Neural progenitor cell (in vitro differentiated cells): ENCODE data around the gene ZNF200. TPM values are rescaled to one million over a fixed set of nuclear protein-coding genes. Genes with fewer than 3 reads are reported as not detected.
A peak's percentile ranks its signal among the peaks of the same experiment; 100 is the strongest.

ENCODE experiments used
- DNase-seq: peaks from one replicate; pipeline ENCODE4 v3.0.0-alpha.2; 2016; ENCODE audit warnings: low spot score
- H2AFZ ChIP-seq: fragments of 200-600 bp; sonication (generic); replicated peaks from 2 replicates; pipeline ENCODE4 v1.6.1; 2016; ENCODE audit warnings: antibody characterized with exemption
- H3F3A ChIP-seq: fragments of 200-600 bp; sonication (generic); 2 replicates; pipeline ENCODE4 v1.6.1; 2016; ENCODE audit warnings: antibody characterized with exemption, low read depth
- H3K27ac ChIP-seq: fragments of 200-600 bp; sonication (generic); 2 replicates; pipeline ENCODE4 v1.5.1; 2016; ENCODE audit warnings: mild to moderate bottlenecking
- H3K27me3 ChIP-seq: fragments of 200-600 bp; sonication (generic); 2 replicates; pipeline ENCODE4 v1.6.1; 2016; ENCODE audit warnings: mild to moderate bottlenecking, moderate library complexity
- H3K36me3 ChIP-seq: fragments of 200-600 bp; sonication (generic); 2 replicates; pipeline ENCODE4 v1.5.1; 2016
- H3K4me1 ChIP-seq: fragments of 200-600 bp; sonication (generic); 2 replicates; pipeline ENCODE4 v1.6.1; 2016; ENCODE audit warnings: mixed run types
- H3K4me2 ChIP-seq: fragments of 200-600 bp; sonication (generic); 2 replicates; pipeline ENCODE4 v1.6.1; 2016
- H3K4me3 ChIP-seq: fragments of 200-600 bp; sonication (generic); 2 replicates; pipeline ENCODE4 v1.5.1; 2016
- H3K79me2 ChIP-seq: fragments of 200-600 bp; sonication (generic); 2 replicates; pipeline ENCODE4 v1.6.1; 2016; ENCODE audit warnings: low read depth
- H3K9ac ChIP-seq: fragments of 200-600 bp; sonication (generic); 2 replicates; pipeline ENCODE4 v1.6.1; 2016
- H3K9me3 ChIP-seq: fragments of 200-600 bp; sonication (generic); 2 replicates; pipeline ENCODE4 v1.5.1; 2016; ENCODE audit warnings: low read depth
- H4K20me1 ChIP-seq: fragments of 200-600 bp; sonication (generic); 2 replicates; pipeline ENCODE4 v1.6.1; 2016; ENCODE audit warnings: low read depth
- H3K27ac Mint-ChIP-seq: 3 replicates; pipeline ENCODE4 v1.8.0; 2021; ENCODE audit warnings: mixed read lengths
- H3K27me3 Mint-ChIP-seq: 2 replicates; pipeline ENCODE4 v1.8.0; 2022; ENCODE audit warnings: low read depth, mild to moderate bottlenecking, inconsistent platforms, moderate library complexity, mixed read lengths; ENCODE audit not compliant: insufficient read depth
- H3K36me3 Mint-ChIP-seq: 3 replicates; pipeline ENCODE4 v1.8.0; 2021; ENCODE audit warnings: mixed read lengths
- H3K4me1 Mint-ChIP-seq: 3 replicates; pipeline ENCODE4 v1.8.0; 2021; ENCODE audit warnings: mixed read lengths
- H3K4me3 Mint-ChIP-seq: 3 replicates; pipeline ENCODE4 v1.8.0; 2021; ENCODE audit warnings: mild to moderate bottlenecking, moderate library complexity, mixed read lengths
- H3K9me3 Mint-ChIP-seq: 3 replicates; pipeline ENCODE4 v1.8.0; 2020; ENCODE audit warnings: mixed read lengths
- CTCF ChIP-seq: fragments of 200-600 bp; sonication (generic); IDR thresholded peaks from 2 replicates; pipeline ENCODE4 v1.5.1; 2017; ENCODE audit warnings: antibody characterized with exemption, mild to moderate bottlenecking
- EZH2 ChIP-seq: fragments of 200-600 bp; sonication (generic); IDR thresholded peaks from 2 replicates; pipeline ENCODE4 v1.6.1; 2017; ENCODE audit warnings: antibody characterized with exemption, mild to moderate bottlenecking, moderate library complexity
- EZH2phosphoT487 ChIP-seq: fragments of 200-600 bp; sonication (generic); IDR thresholded peaks from 2 replicates; pipeline ENCODE4 v1.6.1; 2017; ENCODE audit warnings: antibody characterized with exemption
- total RNA-seq: library from RNA; depleted of rRNA; stranded (reverse); fragments of >200 nt; gene quantifications from 2 replicates; pipeline ENCODE4 v1.2.3, GENCODE V29; 2015; ENCODE audit warnings: low replicate concordance

The ZNF200 gene
- total RNA-seq, 1 donor from 2014 or later: 10.1 TPM

GRCh38 chr16:3187798-3188674, 46.9 kb downstream of the ZNF200 start, which contains the start of gene OR1F1:
Gene OR1F1, plus strand, starts transcription at chr16:3188204.
- peak; percentile 65 for DNase-seq
- H4K20me1 ChIP-seq: peaks cover 17% of the 10 kb centered on the region
- peaks cover 14% of the 10 kb centered on the region for H3K9me3 Mint-ChIP-seq
- no peaks in the 10 kb centered on the region for H3K9me3 ChIP-seq
- H3K27ac ChIP-seq: no peak within 1 kb of the TSS
- H3K79me2 ChIP-seq: no peaks in the 10 kb centered on the region
- H3K36me3 ChIP-seq: no peaks in the 10 kb centered on the region
- H3K4me3 Mint-ChIP-seq: peak within 1 kb of the TSS; percentile 97
- H3K4me2 ChIP-seq: peak within 1 kb of the TSS; percentile 92
- no peak within 1 kb of the TSS for H3K27ac Mint-ChIP-seq
- H3K4me1 ChIP-seq: no peaks in the 10 kb centered on the region
- no peak for TF ChIP-seq EZH2
- TF ChIP-seq EZH2phosphoT487: no peak
- TF ChIP-seq CTCF: no peak
- H3K4me3 ChIP-seq: peak within 1 kb of the TSS; percentile 75
- H3K36me3 Mint-ChIP-seq: no peaks in the 10 kb centered on the region
- peaks cover 32% of the 10 kb centered on the region for H3K4me1 Mint-ChIP-seq
- peaks cover 44% of the 10 kb centered on the region for H3F3A ChIP-seq
- H3K27me3 ChIP-seq: peaks cover 96% of the 10 kb centered on the region
- peaks cover 58% of the 10 kb centered on the region for H3K27me3 Mint-ChIP-seq
- peak within 1 kb of the TSS; percentile 98 for H2AFZ ChIP-seq
- H3K9ac ChIP-seq: no peak within 1 kb of the TSS

- Histone ChIP-seq H3K27me3 (peaks cover 96% of the 10 kb centered on the region), H3K4me2 (peak overlapping the region; percentile 92), H3K4me3 (peak overlapping the region; percentile 75), H3F3A (peaks cover 47% of the 10 kb centered on the region), H3K9ac (no peak overlapping the region), H4K20me1 (peaks cover 20% of the 10 kb centered on the region), H2AFZ (no peak overlapping the region), H3K4me1 (no peaks in the 10 kb centered on the region), H3K79me2 (no peaks in the 10 kb centered on the region), H3K9me3 (no peaks in the 10 kb centered on the region), H3K27ac (no peak overlapping the region), H3K36me3 (no peaks in the 10 kb centered on the region)
- Mint-ChIP-seq H3K4me1 (peaks cover 37% of the 10 kb centered on the region), H3K27me3 (peaks cover 61% of the 10 kb centered on the region), H3K27ac (no peak overlapping the region), H3K4me3 (peak overlapping the region; percentile 97), H3K9me3 (peaks cover 15% of the 10 kb centered on the region), H3K36me3 (peaks cover 2% of the 10 kb centered on the region)
- TF ChIP-seq CTCF: no peak
- TF ChIP-seq EZH2phosphoT487: no peak
- TF ChIP-seq EZH2: no peak
- DNase-seq: no peak
Measured at GRCh38 chr16:3186946-3187690, 47.8 kb downstream of the ZNF200 start.

- H3K9ac ChIP-seq: no peak overlapping the region
- H3K27ac Mint-ChIP-seq: peak overlapping the region; percentile 30
- no peaks in the 10 kb centered on the region for H3K4me1 ChIP-seq
- H2AFZ ChIP-seq: peak overlapping the region; percentile 88
- peak overlapping the region; percentile 85 for H3K4me2 ChIP-seq
- peaks cover 96% of the 10 kb centered on the region for H3K27me3 ChIP-seq
- peaks cover 30% of the 10 kb centered on the region for H3K4me1 Mint-ChIP-seq
- no peaks in the 10 kb centered on the region for H3K9me3 ChIP-seq
- H3K79me2 ChIP-seq: no peaks in the 10 kb centered on the region
- H3K36me3 ChIP-seq: no peaks in the 10 kb centered on the region
- peaks cover 2% of the 10 kb centered on the region for H3K36me3 Mint-ChIP-seq
- peak overlapping the region; percentile 93 for H3K4me3 Mint-ChIP-seq
- TF ChIP-seq EZH2phosphoT487 (peak; percentile 2), CTCF (no peak)
- peaks cover 60% of the 10 kb centered on the region for H3K27me3 Mint-ChIP-seq
- DNase-seq: no peak
- H3F3A ChIP-seq: peaks cover 39% of the 10 kb centered on the region
- peak overlapping the region; percentile 74 for H3K4me3 ChIP-seq
- no peak overlapping the region for H3K27ac ChIP-seq
- H3K9me3 Mint-ChIP-seq: peaks cover 6% of the 10 kb centered on the region
- H4K20me1 ChIP-seq: peaks cover 25% of the 10 kb centered on the region
Measured at GRCh38 chr16:3183445-3184139, 51.4 kb downstream of the ZNF200 start.
